ENCODE measurements around the gene ABITRAM. TPM values are rescaled to one million over a fixed set of nuclear protein-coding genes. Genes with fewer than 3 reads are reported as not detected.
"Not testable (repeated sequence)": the region's sequence is repeated elsewhere in the genome, so short reads cannot be mapped to it uniquely, and the experiment has no call there.

The ABITRAM gene
- total RNA-seq, 1 experiment from 2014 or later = 39.4 TPM

GRCh38 chr9:108919517-108919916 is 14.7 kb upstream of the ABITRAM start:
- TF ChIP-seq CTCF (IDR thresholded peaks at IDR 0.05; ENCODE audit: unreplicated experiment) = no peak
- no peaks in the 10 kb centered on the region for H3K9me3 Mint-ChIP-seq (ENCODE audit: unreplicated experiment)
- H3K4me1 Mint-ChIP-seq (ENCODE audit: insufficient read depth, unreplicated experiment) = no peaks in the 10 kb centered on the region
- H3K36me3 Mint-ChIP-seq (ENCODE audit: insufficient read depth, unreplicated experiment) = peaks cover 87% of the 10 kb centered on the region
- POLR2A ChIA-PET = interaction anchor here (0.6 kb wide), 1 partner anchor 9 kb away, joined by 3 read pairs; no protein-coding TSS in a partner anchor
- intact Hi-C loops (cut with micrococcal nuclease) = no loop called here
- H3K27ac Mint-ChIP-seq (ENCODE audit: low read depth, unreplicated experiment) = no peak overlapping the region
- no peak overlapping the region for H3K4me3 Mint-ChIP-seq (ENCODE audit: unreplicated experiment)
- no peak for DNase-seq (ENCODE audit: unreplicated experiment)
- H3K27me3 Mint-ChIP-seq (ENCODE audit: insufficient read depth, unreplicated experiment) = no peaks in the 10 kb centered on the region
- no TSS peak for BruUV-seq (replicated peaks)
- CTCF ChIA-PET = interaction anchor here (0.6 kb wide), 1 partner anchor 48 kb away, joined by 3 read pairs; no protein-coding TSS in a partner anchor

DNA sequence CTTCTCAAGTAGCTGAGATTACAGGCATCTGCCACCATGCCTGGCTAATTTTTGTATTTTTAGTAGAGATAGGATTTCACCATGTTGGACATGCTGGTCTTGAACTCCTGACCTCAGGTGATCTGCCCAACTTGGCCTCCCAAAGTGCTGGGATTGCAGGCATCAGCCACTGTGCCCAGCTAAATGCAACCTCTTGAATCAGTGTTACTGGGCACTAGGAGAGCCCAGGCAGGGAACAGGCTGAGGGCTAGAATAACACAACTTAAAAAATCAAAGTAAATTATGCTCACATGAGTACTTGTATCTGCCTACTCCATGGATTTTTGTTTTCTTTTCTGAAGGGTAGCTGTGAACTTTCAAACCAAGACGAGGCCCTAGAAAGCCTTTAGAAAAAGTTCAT is 13.8 kb upstream of the ABITRAM start:
- H3K27me3 Mint-ChIP-seq (ENCODE audit: insufficient read depth, unreplicated experiment); intact Hi-C loops (cut with micrococcal nuclease); DNase-seq (ENCODE audit: unreplicated experiment); H3K4me3 Mint-ChIP-seq (ENCODE audit: unreplicated experiment); BruUV-seq (replicated peaks); H3K9me3 Mint-ChIP-seq (ENCODE audit: unreplicated experiment); CTCF ChIA-PET; H3K27ac Mint-ChIP-seq (ENCODE audit: low read depth, unreplicated experiment); H3K4me1 Mint-ChIP-seq (ENCODE audit: insufficient read depth, unreplicated experiment): not testable (repeated sequence)
- POLR2A ChIA-PET = interaction anchor here (0.6 kb wide), 1 partner anchor 99 kb away, joined by 3 read pairs; no protein-coding TSS in a partner anchor
- H3K36me3 Mint-ChIP-seq (ENCODE audit: insufficient read depth, unreplicated experiment) = peaks cover 92% of the 10 kb centered on the region

DNA sequence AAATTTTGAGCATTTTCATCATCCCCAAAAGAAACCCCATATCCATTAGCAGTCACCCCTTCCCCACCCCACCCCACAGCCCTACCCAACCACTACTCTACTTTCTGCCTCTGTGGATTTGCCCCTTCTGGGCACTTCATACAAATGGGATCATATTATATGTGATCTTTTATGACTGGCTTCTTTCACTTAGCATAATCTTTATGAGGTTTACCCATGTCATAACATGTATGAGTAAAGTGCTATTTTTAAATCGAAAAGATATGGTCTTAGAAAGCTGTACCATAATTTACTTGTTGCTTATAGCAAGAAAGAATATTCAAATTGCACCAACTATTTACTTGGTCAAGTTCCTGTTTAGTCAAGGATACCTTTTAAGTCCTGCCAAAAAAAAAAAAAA is 13.0 kb upstream of the ABITRAM start:
- intact Hi-C loops (cut with micrococcal nuclease) = no loop called here
- BruUV-seq (replicated peaks) = no TSS peak
- no peak for TF ChIP-seq CTCF (IDR thresholded peaks at IDR 0.05; ENCODE audit: unreplicated experiment)
- Mint-ChIP-seq H3K27ac (ENCODE audit: low read depth, unreplicated experiment) (no peak overlapping the region), H3K9me3 (ENCODE audit: unreplicated experiment) (no peaks in the 10 kb centered on the region), H3K4me3 (ENCODE audit: unreplicated experiment) (no peak overlapping the region), H3K4me1 (ENCODE audit: insufficient read depth, unreplicated experiment) (no peaks in the 10 kb centered on the region), H3K27me3 (ENCODE audit: insufficient read depth, unreplicated experiment) (no peaks in the 10 kb centered on the region), H3K36me3 (ENCODE audit: insufficient read depth, unreplicated experiment) (peaks cover 92% of the 10 kb centered on the region)
- DNase-seq (ENCODE audit: unreplicated experiment) = no peak
- ChIA-PET CTCF (no interaction called here), POLR2A (interaction anchor here (0.8 kb wide), 2 partner anchors 13 to 53 kb away, joined by 3 read pairs; partner anchors contain the start of genes ABITRAM and ELP1)

GRCh38 chr9:108924466-108924865 is 9.7 kb upstream of the ABITRAM start:
- intact Hi-C loops (cut with micrococcal nuclease) = no loop called here
- no peak for DNase-seq (ENCODE audit: unreplicated experiment)
- no peaks in the 10 kb centered on the region for H3K4me1 Mint-ChIP-seq (ENCODE audit: insufficient read depth, unreplicated experiment)
- H3K27me3 Mint-ChIP-seq (ENCODE audit: insufficient read depth, unreplicated experiment) = no peaks in the 10 kb centered on the region
- H3K9me3 Mint-ChIP-seq (ENCODE audit: unreplicated experiment) = no peaks in the 10 kb centered on the region
- CTCF ChIA-PET = interaction anchor here (0.7 kb wide), 1 partner anchor 8 kb away, joined by 3 read pairs; no protein-coding TSS in a partner anchor
- H3K36me3 Mint-ChIP-seq (ENCODE audit: insufficient read depth, unreplicated experiment) = peaks cover 90% of the 10 kb centered on the region
- H3K4me3 Mint-ChIP-seq (ENCODE audit: unreplicated experiment) = no peak overlapping the region
- no TSS peak for BruUV-seq (replicated peaks)
- no peak for TF ChIP-seq CTCF (IDR thresholded peaks at IDR 0.05; ENCODE audit: unreplicated experiment)
- H3K27ac Mint-ChIP-seq (ENCODE audit: low read depth, unreplicated experiment) = peak overlapping the region; percentile 13
- POLR2A ChIA-PET = no interaction called here

DNA sequence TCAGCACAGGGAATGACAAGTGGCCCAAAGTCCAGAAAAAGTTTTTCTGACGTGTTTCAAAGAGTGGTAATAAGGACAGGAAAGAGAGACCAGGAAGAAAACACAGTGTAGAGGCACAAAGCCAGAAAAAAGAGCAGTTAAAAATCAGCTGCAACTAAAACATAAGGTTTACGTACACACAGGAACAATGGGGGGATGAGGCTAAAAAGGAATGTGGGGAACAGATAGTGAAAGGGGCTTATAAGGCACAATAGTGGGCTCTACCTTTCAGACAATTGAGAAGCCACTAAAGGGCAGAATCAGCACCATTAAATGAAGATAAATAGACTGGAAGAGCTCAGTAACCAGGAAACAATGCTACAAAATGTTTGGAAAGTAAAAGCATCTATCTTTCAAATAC is 5.8 kb upstream of the ABITRAM start:
- ChIA-PET CTCF (interaction anchor here (0.6 kb wide), 1 partner anchor 83 kb away, joined by 5 read pairs; no protein-coding TSS in a partner anchor), POLR2A (interaction anchor here (0.8 kb wide), 1 partner anchor 9 kb away, joined by 3 read pairs; no protein-coding TSS in a partner anchor)
- Mint-ChIP-seq H3K4me1 (ENCODE audit: insufficient read depth, unreplicated experiment) (peaks cover 14% of the 10 kb centered on the region), H3K9me3 (ENCODE audit: unreplicated experiment) (no peaks in the 10 kb centered on the region), H3K36me3 (ENCODE audit: insufficient read depth, unreplicated experiment) (peaks cover 75% of the 10 kb centered on the region), H3K4me3 (ENCODE audit: unreplicated experiment) (no peak overlapping the region), H3K27ac (ENCODE audit: low read depth, unreplicated experiment) (no peak overlapping the region), H3K27me3 (ENCODE audit: insufficient read depth, unreplicated experiment) (no peaks in the 10 kb centered on the region)
- no peak for DNase-seq (ENCODE audit: unreplicated experiment)
- BruUV-seq (replicated peaks) = no TSS peak
- intact Hi-C loops (cut with micrococcal nuclease) = no loop called here
- no peak for TF ChIP-seq CTCF (IDR thresholded peaks at IDR 0.05; ENCODE audit: unreplicated experiment)

Data from MCF 10A (cell line).